Skeletal muscle satellite cell (primary cell): ENCODE data around the gene ITGB2.
A peak's percentile ranks its signal among the peaks of the same experiment; 100 is the strongest.

Source experiments
- H3K27me3 ChIP-seq: 2 replicates; pipeline ENCODE4 v1.7.0; 2013; ENCODE audit warnings: low read length; ENCODE audit not compliant: control insufficient read depth, insufficient read depth
- H3K36me3 ChIP-seq: 2 replicates; pipeline ENCODE4 v1.7.0; 2013; ENCODE audit warnings: mild to moderate bottlenecking, control low read depth, low read length; ENCODE audit not compliant: insufficient read depth
- H3K4me1 ChIP-seq: 2 replicates; pipeline ENCODE4 v1.7.0; 2013; ENCODE audit warnings: low read length; ENCODE audit not compliant: control insufficient read depth, insufficient read depth
- H3K4me2 ChIP-seq: 2 replicates; pipeline ENCODE4 v1.7.0; 2013; ENCODE audit warnings: mild to moderate bottlenecking, low read length
- H3K4me3 ChIP-seq: 2 replicates; pipeline ENCODE4 v1.7.0; 2013; ENCODE audit warnings: low read length
- H3K9ac ChIP-seq: 2 replicates; pipeline ENCODE4 v1.7.0; 2013; ENCODE audit warnings: mild to moderate bottlenecking, low read depth, low read length, moderate library complexity
- H3K9me3 ChIP-seq: replicated peaks from 2 replicates; pipeline ENCODE4 v1.7.0; 2013; ENCODE audit warnings: mild to moderate bottlenecking, control low read depth, low read length

ITGB2 gene

DNA sequence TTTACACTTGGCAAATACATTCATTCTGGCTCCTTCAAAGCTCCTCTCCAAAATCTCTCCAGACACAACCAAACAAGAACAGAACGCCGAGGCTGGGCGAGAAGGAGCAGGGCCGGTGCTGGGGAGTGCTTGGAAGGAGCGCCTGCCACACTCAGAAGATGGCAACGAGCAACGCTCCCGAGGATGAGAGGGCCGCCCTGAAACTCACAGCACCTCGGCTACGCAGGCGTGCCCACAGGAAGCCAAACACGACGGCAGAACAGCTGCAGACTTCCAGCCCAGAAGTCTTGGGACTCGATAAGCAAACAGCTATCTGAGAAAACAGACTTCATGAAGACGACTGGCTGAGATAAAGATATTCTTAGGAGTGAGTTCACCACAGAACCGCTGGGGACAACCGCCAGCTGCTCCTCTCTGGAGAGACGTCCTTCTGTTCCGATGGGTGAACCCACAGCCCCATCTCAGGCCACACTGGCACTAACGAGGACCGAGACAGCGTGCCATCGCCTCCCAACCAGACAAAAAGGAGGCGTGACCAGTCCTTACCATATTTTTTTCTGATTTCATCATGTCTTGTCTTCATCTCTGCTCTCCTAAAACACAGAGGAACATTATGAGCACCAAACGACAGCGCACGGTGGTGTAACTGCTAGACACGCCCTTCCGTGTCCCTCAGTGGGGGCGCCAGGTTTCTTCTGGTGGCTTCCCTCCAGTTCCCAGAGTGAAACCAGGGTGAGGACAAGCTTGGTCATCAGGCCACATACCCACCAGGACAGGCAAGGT lies 65.8 kb downstream of the ITGB2 start:
- Histone ChIP-seq H3K9ac (no peak overlapping the region), H3K9me3 (no peaks in the 10 kb centered on the region), H3K4me2 (no peak overlapping the region), H3K36me3 (peaks cover 88% of the 10 kb centered on the region), H3K4me1 (peaks cover 5% of the 10 kb centered on the region), H3K27me3 (no peaks in the 10 kb centered on the region), H3K4me3 (no peak overlapping the region)

DNA sequence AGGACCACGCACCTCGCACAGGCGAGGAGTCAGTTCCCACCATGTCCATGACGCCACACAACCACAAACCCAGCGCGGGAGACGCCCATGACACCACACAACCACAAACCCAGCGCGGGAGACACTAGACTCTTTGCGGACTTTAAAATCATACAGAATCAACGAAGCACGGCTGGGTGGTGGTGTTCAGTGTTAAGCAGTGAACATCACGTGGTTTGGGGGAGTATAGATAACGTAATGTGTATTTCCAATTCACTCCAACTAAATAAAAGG lies 66.4 kb downstream of the ITGB2 start:
- Histone ChIP-seq H3K4me1 (peaks cover 5% of the 10 kb centered on the region), H3K27me3 (no peaks in the 10 kb centered on the region), H3K9me3 (no peaks in the 10 kb centered on the region), H3K9ac (no peak overlapping the region), H3K4me2 (no peak overlapping the region), H3K4me3 (no peak overlapping the region), H3K36me3 (peaks cover 88% of the 10 kb centered on the region)

DNA sequence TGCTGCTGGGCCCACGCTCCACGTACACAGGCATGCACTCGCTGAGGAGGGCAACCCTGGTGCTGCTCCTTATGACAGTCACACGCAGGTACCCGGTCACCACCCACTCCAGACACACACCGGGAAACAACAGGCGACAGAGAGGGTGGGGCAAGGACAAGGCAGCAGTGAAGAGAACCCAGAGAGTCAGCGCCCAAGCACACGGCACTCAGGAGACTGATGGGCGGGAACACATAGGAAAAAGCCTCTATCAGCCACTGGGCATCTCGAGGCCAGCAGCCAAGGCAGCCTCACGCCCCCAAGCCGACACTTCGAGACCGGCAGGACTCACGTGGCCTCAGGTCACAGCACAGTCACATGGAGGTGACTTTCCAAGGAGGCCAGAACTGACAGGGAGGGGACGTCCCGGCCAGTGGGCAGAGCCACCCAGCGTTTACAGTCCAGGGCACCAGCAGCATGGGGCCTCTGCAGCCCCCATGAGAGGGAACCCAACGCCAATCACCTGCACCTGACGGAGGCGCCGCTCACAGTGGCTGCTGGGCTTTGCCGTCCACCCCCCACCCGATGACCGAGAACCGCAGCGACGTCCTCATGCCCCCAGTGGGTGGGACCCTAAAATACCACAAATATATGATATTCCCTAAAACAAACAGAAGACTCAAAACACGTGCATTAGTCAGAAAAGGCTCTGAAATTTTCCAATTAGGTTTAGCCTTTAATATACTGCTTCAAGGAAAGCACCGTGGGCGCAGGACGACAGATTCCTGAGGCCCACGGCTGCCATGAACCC lies 66.9 kb downstream of the ITGB2 start:
- Histone ChIP-seq H3K9ac (no peak overlapping the region), H3K27me3 (no peaks in the 10 kb centered on the region), H3K4me3 (no peak overlapping the region), H3K9me3 (no peaks in the 10 kb centered on the region), H3K4me1 (peaks cover 3% of the 10 kb centered on the region), H3K36me3 (peaks cover 88% of the 10 kb centered on the region), H3K4me2 (no peak overlapping the region)

DNA sequence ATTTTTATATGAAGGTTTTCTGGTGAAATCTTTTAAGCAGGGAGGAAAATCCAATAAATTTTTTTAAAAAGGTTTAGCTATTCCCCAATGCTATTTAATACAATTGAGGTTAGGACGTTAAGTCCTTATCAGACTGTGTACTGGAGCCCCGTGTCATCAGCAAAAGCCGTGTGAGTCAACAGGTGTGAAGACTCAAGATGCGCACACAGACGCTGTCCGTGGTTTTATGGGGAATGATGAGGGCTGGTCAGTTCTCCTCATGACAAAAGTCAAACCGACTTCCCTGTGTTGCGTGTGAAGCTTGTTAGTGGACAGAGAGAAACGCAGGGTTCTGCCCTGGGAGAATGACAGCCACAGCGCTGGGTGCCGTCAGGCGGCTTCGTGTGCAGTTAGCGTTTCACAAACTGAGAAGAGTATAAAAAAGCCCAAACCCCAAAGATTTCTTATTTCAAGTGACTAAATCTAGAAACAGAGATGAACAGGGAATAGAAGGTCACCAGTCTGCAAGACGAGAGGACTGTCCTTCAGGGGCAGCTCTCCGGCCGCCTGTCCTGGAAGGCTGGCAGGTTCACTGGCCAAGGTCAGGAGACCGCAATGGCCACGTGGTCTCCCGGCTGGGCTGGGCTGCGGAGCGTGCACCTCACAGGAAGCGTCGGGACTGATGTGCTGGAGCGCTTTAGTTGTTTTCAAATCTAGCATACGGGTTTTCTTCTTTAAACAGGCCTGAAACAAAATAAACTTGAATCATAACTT lies 69.6 kb downstream of the ITGB2 start:
- Histone ChIP-seq H3K9me3 (no peaks in the 10 kb centered on the region), H3K9ac (no peak overlapping the region), H3K4me1 (peaks cover 17% of the 10 kb centered on the region), H3K36me3 (peaks cover 64% of the 10 kb centered on the region), H3K4me3 (no peak overlapping the region), H3K4me2 (no peak overlapping the region), H3K27me3 (no peaks in the 10 kb centered on the region)

DNA sequence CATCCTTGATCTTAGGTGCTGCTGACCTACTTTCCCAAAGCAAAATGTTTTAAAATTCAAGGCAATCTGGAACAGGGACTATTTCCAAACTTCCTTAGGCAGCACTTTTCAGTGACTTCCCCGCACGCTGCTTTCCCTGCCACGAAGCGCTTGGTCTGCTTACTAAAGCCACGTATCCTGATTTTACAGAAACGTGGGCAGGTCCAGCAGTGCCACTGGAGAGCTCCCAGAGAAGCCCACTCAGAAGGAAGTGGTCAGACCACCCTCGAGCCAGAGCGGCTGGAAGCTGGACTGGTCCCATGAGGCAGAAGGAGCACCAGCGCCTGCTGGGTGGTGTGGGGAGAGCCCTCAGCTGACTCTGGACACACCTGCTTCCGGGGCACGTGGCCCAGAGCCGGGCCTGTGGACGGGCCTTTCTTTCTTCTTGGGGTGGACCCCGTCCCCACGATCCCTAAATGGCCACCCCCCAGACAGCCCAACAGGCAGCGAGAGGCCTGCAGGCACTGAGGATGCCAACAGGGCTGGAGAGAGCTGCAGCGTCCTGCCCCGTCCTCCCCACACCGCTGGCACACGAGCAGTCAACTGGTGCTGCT lies 70.4 kb downstream of the ITGB2 start:
- Histone ChIP-seq H3K9ac (no peak overlapping the region), H3K36me3 (peaks cover 57% of the 10 kb centered on the region), H3K4me1 (peaks cover 25% of the 10 kb centered on the region), H3K4me3 (no peak overlapping the region), H3K4me2 (no peak overlapping the region), H3K9me3 (no peaks in the 10 kb centered on the region), H3K27me3 (no peaks in the 10 kb centered on the region)

DNA sequence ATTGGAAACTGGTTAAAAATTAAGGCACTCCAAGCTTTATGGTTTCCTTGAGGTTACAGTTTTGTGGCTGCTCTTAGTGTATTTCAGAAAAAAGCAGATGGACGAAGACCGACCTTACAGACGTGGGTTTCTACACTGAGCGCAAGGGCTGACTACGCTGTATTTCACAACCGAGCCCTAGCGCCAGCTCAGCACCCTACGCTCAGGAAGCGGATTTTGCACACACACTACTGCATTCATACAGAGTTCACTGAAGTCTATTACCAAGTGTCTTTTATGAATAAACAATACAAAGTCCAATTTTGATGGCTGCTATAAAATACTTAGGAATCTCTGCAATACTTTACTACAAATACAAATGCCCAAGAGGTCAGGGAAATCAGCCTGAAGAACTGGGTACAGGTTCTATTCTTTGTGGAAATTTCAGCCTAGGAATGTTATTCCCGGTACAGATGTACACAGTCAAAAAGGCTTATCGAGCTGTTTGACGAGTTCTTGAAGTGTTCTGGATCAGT lies 71.0 kb downstream of the ITGB2 start:
- Histone ChIP-seq H3K4me1 (peaks cover 25% of the 10 kb centered on the region), H3K27me3 (no peaks in the 10 kb centered on the region), H3K9me3 (no peaks in the 10 kb centered on the region), H3K4me2 (no peak overlapping the region), H3K36me3 (peaks cover 50% of the 10 kb centered on the region), H3K9ac (no peak overlapping the region), H3K4me3 (no peak overlapping the region)

DNA sequence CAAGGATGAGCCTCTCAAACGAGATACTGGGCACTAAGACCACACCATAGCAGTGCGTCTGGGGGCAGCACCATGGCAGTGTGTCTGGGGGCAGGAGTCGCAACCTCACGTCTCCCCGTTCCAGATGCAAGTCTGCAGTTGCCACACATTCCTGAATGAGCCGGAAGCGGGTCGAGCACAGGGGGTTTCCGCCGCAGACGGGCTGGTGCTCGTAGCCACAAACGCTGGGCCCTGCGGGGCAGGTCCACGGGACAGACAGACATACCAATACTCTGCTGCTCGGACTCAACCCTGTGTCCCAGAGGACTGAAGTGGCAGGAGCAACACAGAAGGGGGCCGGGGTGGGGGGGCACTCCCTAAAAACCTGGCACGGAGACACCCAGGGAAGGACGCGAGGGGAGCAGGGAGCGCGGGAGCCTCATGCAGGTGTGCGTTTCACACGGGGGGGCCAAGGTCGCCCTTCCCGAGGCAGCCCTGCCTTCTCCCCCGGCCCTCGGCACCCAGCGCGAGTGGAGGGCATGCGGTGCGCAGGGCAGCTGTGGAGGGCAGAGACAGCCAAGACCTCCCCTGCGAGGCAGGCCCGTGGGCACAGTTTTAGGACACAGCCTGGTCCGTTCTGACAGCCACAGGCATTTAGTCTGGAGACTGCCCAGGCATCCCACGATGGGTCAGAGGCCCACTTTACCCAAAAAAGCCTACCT lies 71.7 kb downstream of the ITGB2 start:
- H3K36me3 ChIP-seq = peaks cover 43% of the 10 kb centered on the region
- H3K9ac ChIP-seq = no peak overlapping the region
- peaks cover 6% of the 10 kb centered on the region for H3K27me3 ChIP-seq
- H3K4me2 ChIP-seq = no peak overlapping the region
- peaks cover 25% of the 10 kb centered on the region for H3K4me1 ChIP-seq
- no peak overlapping the region for H3K4me3 ChIP-seq
- H3K9me3 ChIP-seq = no peaks in the 10 kb centered on the region

DNA sequence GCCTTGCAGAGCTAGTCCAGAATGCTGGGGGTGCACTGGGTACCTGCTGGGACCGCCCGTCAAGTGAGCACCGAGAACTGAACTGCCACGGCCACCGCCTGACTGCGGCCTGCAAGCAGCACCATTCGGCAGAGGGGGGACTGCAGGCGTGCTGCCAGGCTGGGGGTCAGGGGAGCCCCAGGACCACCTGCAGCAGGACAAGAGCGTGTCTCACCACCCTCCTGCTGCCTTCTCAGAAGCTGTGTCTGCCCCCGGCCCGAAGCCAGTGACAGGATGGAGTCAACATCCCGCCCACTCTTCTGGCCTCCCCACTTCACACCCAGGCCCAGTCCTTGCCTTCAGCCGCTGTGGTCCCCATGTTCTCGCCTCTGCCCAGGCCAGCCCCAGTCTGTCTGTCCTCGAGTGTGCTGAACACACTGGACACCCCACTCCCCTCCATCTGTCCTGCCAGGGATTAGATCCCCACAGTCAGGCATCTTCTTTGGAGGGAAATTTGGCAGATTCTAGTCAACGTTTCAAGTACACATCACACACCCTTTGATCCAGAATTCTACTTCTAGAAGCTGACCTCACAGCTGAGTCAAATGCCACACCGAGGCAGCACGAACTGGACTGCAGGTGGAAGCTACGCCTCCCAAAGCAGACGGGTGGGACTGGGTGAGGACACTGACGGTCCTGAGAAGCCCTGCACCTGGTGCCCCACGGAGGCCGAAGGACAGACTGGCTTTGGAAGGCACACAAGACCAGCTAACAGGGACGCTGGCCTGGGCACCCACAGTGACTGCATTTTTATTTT lies 73.2 kb downstream of the ITGB2 start:
- H3K27me3 ChIP-seq = peaks cover 14% of the 10 kb centered on the region
- H3K9ac ChIP-seq = no peak overlapping the region
- H3K4me1 ChIP-seq = peaks cover 25% of the 10 kb centered on the region
- no peak overlapping the region for H3K4me2 ChIP-seq
- no peak overlapping the region for H3K4me3 ChIP-seq
- H3K9me3 ChIP-seq = no peaks in the 10 kb centered on the region
- peaks cover 32% of the 10 kb centered on the region for H3K36me3 ChIP-seq

DNA sequence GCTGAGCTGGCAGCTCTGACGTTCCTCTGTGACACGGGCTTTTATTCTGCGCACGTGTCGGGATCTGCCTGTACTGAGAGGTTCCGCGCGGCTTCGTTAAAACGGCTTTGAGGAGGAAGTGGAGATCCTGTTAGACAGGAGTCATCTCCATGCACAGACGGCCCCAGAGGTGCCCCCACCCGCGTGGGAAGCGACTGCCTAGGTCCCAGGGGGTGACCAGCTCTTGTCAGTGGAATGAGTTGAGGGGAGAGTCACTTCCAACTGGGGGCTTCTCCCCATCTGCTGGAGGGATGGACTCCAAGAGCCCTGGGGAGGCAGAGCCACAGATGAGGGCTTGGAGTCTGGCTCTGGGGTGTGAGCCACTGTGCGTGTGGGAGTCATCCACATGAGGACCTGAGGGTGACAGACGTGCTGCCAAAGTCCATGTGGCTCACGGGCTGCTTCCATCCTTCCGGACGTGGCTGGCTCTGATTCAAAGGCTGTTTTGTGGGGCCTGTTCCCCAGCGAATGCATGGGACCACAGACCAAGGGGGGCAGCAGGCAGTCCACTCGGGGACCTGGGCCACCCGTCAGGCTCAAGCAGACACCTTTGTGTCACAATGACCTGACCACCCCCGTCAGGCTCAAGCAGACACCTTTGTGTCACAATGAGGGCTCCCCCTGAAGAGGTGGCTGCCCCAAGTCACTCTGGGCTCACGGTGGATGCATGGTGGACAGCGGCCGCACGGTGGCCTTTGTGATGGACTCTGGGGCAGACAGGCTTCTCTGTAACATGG lies 74.0 kb downstream of the ITGB2 start:
- Histone ChIP-seq H3K4me3 (no peak overlapping the region), H3K27me3 (peaks cover 22% of the 10 kb centered on the region), H3K4me2 (peak overlapping the region; percentile 83), H3K36me3 (peaks cover 30% of the 10 kb centered on the region), H3K4me1 (peaks cover 25% of the 10 kb centered on the region), H3K9me3 (no peaks in the 10 kb centered on the region), H3K9ac (peak overlapping the region; percentile 41)

DNA sequence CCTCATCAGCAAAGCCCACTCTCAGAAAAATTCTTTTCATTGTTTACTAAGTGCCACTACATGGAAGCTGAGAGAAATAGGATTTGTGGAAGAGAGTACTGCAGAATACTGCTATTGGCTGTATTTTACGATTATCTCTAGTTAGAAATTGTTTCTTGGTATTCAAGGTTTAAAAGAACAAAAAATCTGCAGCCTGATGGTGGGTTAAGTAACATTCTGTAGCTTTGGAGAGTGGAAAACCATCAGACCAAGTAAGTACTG lies 74.5 kb downstream of the ITGB2 start:
- Histone ChIP-seq H3K9me3 (no peaks in the 10 kb centered on the region), H3K4me2 (peak overlapping the region; percentile 83), H3K4me1 (peaks cover 25% of the 10 kb centered on the region), H3K36me3 (peaks cover 27% of the 10 kb centered on the region), H3K9ac (peak overlapping the region; percentile 41), H3K4me3 (peak overlapping the region; percentile 64), H3K27me3 (peaks cover 28% of the 10 kb centered on the region)
